Natural killer cell (primary cell): Measurements from ENCODE around the gene UBL4B. TPM values are rescaled to one million over a fixed set of nuclear protein-coding genes. Genes with fewer than 3 reads are reported as not detected.

Source experiments
- ATAC-seq, 3 donors: fragments of 150-1000 bp in 2 of 3; fragments of 200-7000 bp in 1 of 3; cut with Tn5 transposase; 1 replicate in 1 of 3; 2 replicates in 2 of 3; pipeline ENCODE4 v1.10.0; 2021; ENCODE audit warnings: mild to moderate bottlenecking in 2 of 3, moderate library complexity in 2 of 3
- DNase-seq, 2 donors: peaks; one replicate each; pipeline versions ENCODE4 v3.0.0 to v3.0.0-alpha.2; 2013 to 2021; ENCODE audit warnings: mixed read lengths in 1 of 2
- H3K27ac ChIP-seq: one replicate; pipeline ENCODE4 v1.5.1; 2013; ENCODE audit warnings: mild to moderate bottlenecking, low read length
- H3K27me3 ChIP-seq: one replicate; pipeline ENCODE4 v1.6.1; 2013; ENCODE audit warnings: low read length; ENCODE audit not compliant: control insufficient read depth, insufficient read depth
- H3K36me3 ChIP-seq: one replicate; pipeline ENCODE4 v1.6.1; 2013; ENCODE audit warnings: low read length; ENCODE audit not compliant: control insufficient read depth, insufficient read depth
- H3K4me1 ChIP-seq: one replicate; pipeline ENCODE4 v1.6.1; 2013; ENCODE audit warnings: low read length; ENCODE audit not compliant: control insufficient read depth, insufficient read depth
- H3K4me3 ChIP-seq: one replicate; pipeline ENCODE4 v1.5.1; 2013; ENCODE audit warnings: low read length
- H3K9me3 ChIP-seq: one replicate; pipeline ENCODE4 v1.6.1; 2013; ENCODE audit warnings: low read length; ENCODE audit not compliant: control insufficient read depth, insufficient read depth
- H3K27ac Mint-ChIP-seq, 2 donors: one replicate each; pipeline ENCODE4 v1.8.0; 2022; ENCODE audit warnings: mild to moderate bottlenecking in 2 of 2, mixed read lengths in 2 of 2, moderate library complexity in 1 of 2
- H3K27me3 Mint-ChIP-seq, 2 donors: one replicate each; pipeline ENCODE4 v1.8.0; 2022; ENCODE audit warnings: low read depth in 2 of 2, mixed read lengths in 2 of 2
- H3K36me3 Mint-ChIP-seq: one replicate; pipeline ENCODE4 v1.8.0; 2022; ENCODE audit warnings: mixed read lengths
- H3K4me1 Mint-ChIP-seq, 2 donors: one replicate each; pipeline ENCODE4 v1.8.0; 2022; ENCODE audit warnings: mixed read lengths in 2 of 2
- H3K4me3 Mint-ChIP-seq: one replicate; pipeline ENCODE4 v1.8.0; 2022; ENCODE audit warnings: mild to moderate bottlenecking, moderate library complexity, mixed read lengths
- H3K9me3 Mint-ChIP-seq, 2 donors: one replicate each; pipeline ENCODE4 v1.8.0; 2022; ENCODE audit warnings: mixed read lengths in 2 of 2
- WGBS: methylation state at CpG from one replicate; pipeline ENCODE4 v1.1.7; 2013; ENCODE audit warnings: missing lambda C conversion rate; ENCODE audit not compliant: insufficient coverage; 5-methylcytosine and 5-hydroxymethylcytosine counted together
- intact Hi-C: fragments of 100-400 bp; cut with micrococcal nuclease; formaldehyde crosslinking; loops from one replicate; pipeline ENCODE4 v1.14.2; 2022
- total RNA-seq, 4 donors: library from RNA; stranded (reverse); fragments of 120-200 nt in 1 of 4; gene quantifications; one replicate each; pipeline versions ENCODE4 v1.2.3 to v1.2.4, GENCODE V29; 2013 to 2022
- TF ChIP-seq, protein P1 (sequence below): fragments of 200-600 bp; IDR thresholded peaks from one replicate; pipeline ENCODE4 v1.8.0; 2022; ENCODE audit warnings: antibody characterized with exemption

The UBL4B gene
- total RNA-seq, 3 donors from 2014 or later (not counting 1 experiment from before 2014, with no cell fraction given) = not detected

DNA sequence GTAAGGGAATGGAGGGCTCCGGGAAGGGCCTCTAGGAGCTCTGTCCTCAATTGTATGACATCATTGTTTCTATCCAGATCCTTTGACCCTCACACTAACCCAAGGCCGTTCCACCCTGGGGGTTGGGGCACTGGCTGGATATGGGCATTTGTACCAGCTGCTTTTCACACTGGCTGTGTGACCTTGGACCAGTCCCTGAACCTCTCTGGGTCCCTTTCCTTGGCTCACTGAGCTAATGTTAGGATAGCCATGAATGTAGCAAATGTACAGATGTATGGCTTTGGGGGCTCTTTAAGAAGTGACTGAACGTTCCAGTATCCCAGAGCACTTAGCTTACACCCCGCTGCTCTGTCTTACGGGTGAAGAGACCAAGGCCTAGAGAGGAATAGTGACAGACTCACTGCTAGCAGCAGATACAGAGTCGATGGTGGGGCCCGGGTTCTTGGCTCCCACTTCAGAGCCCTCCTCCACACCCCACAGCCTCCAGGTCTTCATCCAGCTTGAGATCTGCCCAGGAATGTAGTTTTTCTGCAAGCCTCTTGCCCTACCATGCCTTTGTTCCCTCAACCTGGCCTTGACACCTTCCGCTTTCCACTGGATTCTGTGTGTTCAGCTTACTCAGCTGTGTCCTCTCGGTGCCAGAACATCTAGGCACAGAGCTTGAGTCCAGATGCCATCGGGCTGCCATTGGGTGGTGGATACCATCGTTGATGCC is 14.6 kb upstream of the UBL4B start:
- no peak overlapping the region for H3K27ac ChIP-seq
- DNase-seq (no peak), ATAC-seq (no peak)
- Mint-ChIP-seq H3K4me1 (peaks cover 5 to 6% of the 10 kb centered on the region in 2 donors), H3K9me3 (no peaks in the 10 kb centered on the region), H3K27me3 (peaks cover 8 to 9% of the 10 kb centered on the region in 2 donors), H3K36me3 (no peaks in the 10 kb centered on the region), H3K4me3 (no peak overlapping the region), H3K27ac (no peak overlapping the region)
- no peaks in the 10 kb centered on the region for H3K36me3 ChIP-seq
- no peak overlapping the region for H3K4me3 ChIP-seq
- no peaks in the 10 kb centered on the region for H3K9me3 ChIP-seq
- TF ChIP-seq, protein P1, sequence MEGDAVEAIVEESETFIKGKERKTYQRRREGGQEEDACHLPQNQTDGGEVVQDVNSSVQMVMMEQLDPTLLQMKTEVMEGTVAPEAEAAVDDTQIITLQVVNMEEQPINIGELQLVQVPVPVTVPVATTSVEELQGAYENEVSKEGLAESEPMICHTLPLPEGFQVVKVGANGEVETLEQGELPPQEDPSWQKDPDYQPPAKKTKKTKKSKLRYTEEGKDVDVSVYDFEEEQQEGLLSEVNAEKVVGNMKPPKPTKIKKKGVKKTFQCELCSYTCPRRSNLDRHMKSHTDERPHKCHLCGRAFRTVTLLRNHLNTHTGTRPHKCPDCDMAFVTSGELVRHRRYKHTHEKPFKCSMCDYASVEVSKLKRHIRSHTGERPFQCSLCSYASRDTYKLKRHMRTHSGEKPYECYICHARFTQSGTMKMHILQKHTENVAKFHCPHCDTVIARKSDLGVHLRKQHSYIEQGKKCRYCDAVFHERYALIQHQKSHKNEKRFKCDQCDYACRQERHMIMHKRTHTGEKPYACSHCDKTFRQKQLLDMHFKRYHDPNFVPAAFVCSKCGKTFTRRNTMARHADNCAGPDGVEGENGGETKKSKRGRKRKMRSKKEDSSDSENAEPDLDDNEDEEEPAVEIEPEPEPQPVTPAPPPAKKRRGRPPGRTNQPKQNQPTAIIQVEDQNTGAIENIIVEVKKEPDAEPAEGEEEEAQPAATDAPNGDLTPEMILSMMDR = no peak
- 85% methylated on average over 11 of the region's 11 CpGs for WGBS
- intact Hi-C loops = no loop called here
- H3K4me1 ChIP-seq = no peaks in the 10 kb centered on the region
- H3K27me3 ChIP-seq = no peaks in the 10 kb centered on the region

DNA sequence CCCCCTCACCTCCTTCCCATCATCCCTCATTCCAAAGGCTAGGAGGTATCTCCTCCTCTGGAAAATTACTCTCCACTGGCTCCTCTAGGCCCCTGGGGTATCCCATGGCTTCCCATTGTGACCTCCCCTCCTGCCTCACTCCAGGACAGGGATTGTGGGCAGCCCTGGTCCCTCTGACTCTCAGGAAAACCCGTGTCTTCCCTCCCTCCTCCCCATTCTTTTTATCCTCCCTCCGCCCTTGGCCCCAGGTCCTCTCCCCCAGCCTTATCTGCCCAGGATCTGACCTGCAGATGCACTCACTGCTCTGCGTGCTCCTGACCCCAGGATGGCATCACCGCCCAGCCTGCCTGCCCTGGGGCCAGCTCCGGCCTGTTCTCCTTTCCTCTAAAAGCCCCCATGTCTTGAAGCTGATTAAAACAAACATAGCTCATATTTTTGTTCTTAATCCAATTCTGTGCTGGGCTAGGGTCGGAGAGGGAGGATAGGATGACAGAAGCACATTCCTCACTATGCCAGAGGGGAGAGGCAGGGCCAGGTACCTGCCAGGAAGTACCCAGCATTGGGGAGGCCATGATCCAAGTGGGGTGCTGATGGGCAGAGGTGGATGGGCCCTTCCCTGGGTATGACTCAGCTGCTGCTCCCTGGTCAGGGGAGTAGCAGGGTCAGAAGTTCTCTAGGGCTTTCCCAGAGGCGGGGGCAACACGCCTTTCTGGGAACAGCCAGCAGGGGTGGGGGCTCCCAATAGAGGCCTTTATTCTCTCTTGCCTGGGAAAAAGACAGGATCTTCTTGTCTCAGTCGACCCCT is 13.8 kb upstream of the UBL4B start:
- Histone ChIP-seq H3K27me3 (no peaks in the 10 kb centered on the region), H3K27ac (no peak overlapping the region), H3K36me3 (no peaks in the 10 kb centered on the region), H3K9me3 (no peaks in the 10 kb centered on the region), H3K4me1 (no peaks in the 10 kb centered on the region), H3K4me3 (no peak overlapping the region)
- Mint-ChIP-seq H3K4me1 (peaks cover 5 to 6% of the 10 kb centered on the region in 2 donors), H3K36me3 (no peaks in the 10 kb centered on the region), H3K27me3 (peaks cover 7 to 8% of the 10 kb centered on the region in 2 donors), H3K9me3 (no peaks in the 10 kb centered on the region), H3K4me3 (no peak overlapping the region), H3K27ac (no peak overlapping the region)
- whole genome bisulfite sequencing = 81% methylated on average over 9 of the region's 9 CpGs
- no peak for DNase-seq
- TF ChIP-seq, protein P1 = no peak
- intact Hi-C loops = no loop called here
- ATAC-seq = no peak

DNA sequence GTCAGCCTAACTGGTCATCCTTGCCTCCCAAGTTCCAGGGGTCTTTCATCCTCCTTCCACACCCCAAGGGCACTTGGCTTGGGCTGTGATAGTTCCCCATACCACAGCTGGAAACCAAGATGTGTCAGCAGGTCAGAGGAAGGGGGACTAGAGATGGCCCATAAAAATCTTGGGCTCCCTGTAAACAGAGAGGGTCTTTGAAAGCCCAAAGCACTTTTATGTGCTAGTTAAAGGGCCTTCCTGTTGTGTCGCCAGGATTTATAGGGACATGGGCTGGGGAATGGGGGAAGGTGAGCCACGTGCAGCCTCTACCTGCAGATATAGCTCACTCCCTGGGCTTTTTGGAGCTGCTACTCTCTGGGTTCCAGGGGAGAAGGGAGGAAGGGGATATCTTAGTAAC is 11.9 kb upstream of the UBL4B start:
- Mint-ChIP-seq H3K9me3 (no peaks in the 10 kb centered on the region), H3K36me3 (no peaks in the 10 kb centered on the region), H3K4me3 (no peak overlapping the region), H3K27ac (no peak overlapping the region), H3K27me3 (peaks cover 3 to 7% of the 10 kb centered on the region in 2 donors), H3K4me1 (peaks cover 5 to 6% of the 10 kb centered on the region in 2 donors)
- Histone ChIP-seq H3K27ac (no peak overlapping the region), H3K4me1 (no peaks in the 10 kb centered on the region), H3K27me3 (no peaks in the 10 kb centered on the region), H3K36me3 (no peaks in the 10 kb centered on the region), H3K4me3 (no peak overlapping the region), H3K9me3 (no peaks in the 10 kb centered on the region)
- ATAC-seq (no peak), DNase-seq (no peak)
- TF ChIP-seq, protein P1 = no peak
- intact Hi-C loops = no loop called here
- WGBS = 69% methylated on average over 2 of the region's 2 CpGs
